ENCODE data around the gene ADGRG7.

The ADGRG7 gene

GRCh38 chr3:100609305-100609704, at the start of gene ADGRG7:
ADGRG7 (plus strand) TSS chr3:100609601; CDS start chr3:100609857, 256 bp downstream.
- TF ChIP-seq CTCF (IDR thresholded peaks at IDR 0.05; ENCODE audit: low read depth, low read length) = no peak

GRCh38 chr3:100560426-100560825, 49.0 kb upstream of the ADGRG7 start:
- no peak overlapping the region for H3K4me3 ChIP-seq (ENCODE audit: low read depth, low read length)
- no peak for TF ChIP-seq CTCF (IDR thresholded peaks at IDR 0.05; ENCODE audit: low read depth, low read length)

More at GRCh38 chr3:100609305-100609704, at the start of gene ADGRG7:
- H3K4me3 ChIP-seq (ENCODE audit: low read depth, low read length) = no peak within 1 kb of the TSS

- no peak overlapping the region for H3K4me3 ChIP-seq (ENCODE audit: low read depth, low read length)
- no peak for TF ChIP-seq CTCF (IDR thresholded peaks at IDR 0.05; ENCODE audit: low read depth, low read length)
These were observed 47.8 kb upstream of the ADGRG7 start for GRCh38 chr3:100561459-100562158.

GRCh38 chr3:100562224-100562857, 47.1 kb upstream of the ADGRG7 start:
- no peak for TF ChIP-seq CTCF (IDR thresholded peaks at IDR 0.05; ENCODE audit: low read depth, low read length)
- no peak overlapping the region for H3K4me3 ChIP-seq (ENCODE audit: low read depth, low read length)

GRCh38 chr3:100563228-100563627, 46.2 kb upstream of the ADGRG7 start:
- no peak for TF ChIP-seq CTCF (IDR thresholded peaks at IDR 0.05; ENCODE audit: low read depth, low read length)
- no peak overlapping the region for H3K4me3 ChIP-seq (ENCODE audit: low read depth, low read length)

- no peak overlapping the region for H3K4me3 ChIP-seq (ENCODE audit: low read depth, low read length)
- TF ChIP-seq CTCF (IDR thresholded peaks at IDR 0.05; ENCODE audit: low read depth, low read length) = no peak
These were observed 45.7 kb upstream of the ADGRG7 start for GRCh38 chr3:100563652-100564211.

GRCh38 chr3:100570811-100571210, 38.6 kb upstream of the ADGRG7 start:
- no peak for TF ChIP-seq CTCF (IDR thresholded peaks at IDR 0.05; ENCODE audit: low read depth, low read length)
- H3K4me3 ChIP-seq (ENCODE audit: low read depth, low read length) = no peak overlapping the region

Measured in WI38 (cell line).